Bronchial epithelial cell (primary cell): ENCODE data around the gene ANKIB1. TPM values are rescaled to one million over a fixed set of nuclear protein-coding genes. Genes with fewer than 3 reads are reported as not detected.

Experiments used
- DNase-seq: peaks from one replicate; pipeline ENCODE4 v3.0.0-alpha.2; 2010; ENCODE audit warnings: low read depth
- FAIRE-seq: peaks from 2 replicates; lab custom pipeline; 2011; peaks lifted over from hg19 to GRCh38; lab: Jason Lieb, UNC
- H3K27me3 ChIP-seq: 2 replicates; pipeline ENCODE4 v1.5.1; 2011; ENCODE audit warnings: low read length; ENCODE audit not compliant: control insufficient read depth, insufficient read depth
- H3K36me3 ChIP-seq: 2 replicates; pipeline ENCODE4 v1.5.1; 2011; ENCODE audit warnings: low read length; ENCODE audit not compliant: control insufficient read depth, insufficient read depth
- H3K4me3 ChIP-seq: 2 replicates; pipeline ENCODE4 v1.5.1; 2011; ENCODE audit warnings: mild to moderate bottlenecking, low read depth, low read length, control low read depth
- total RNA-seq: library from RNA; depleted of rRNA; stranded (reverse); fragments of >200 nt; gene quantifications from 2 replicates; pipeline ENCODE4 v1.2.1, GENCODE V29; 2014
- TF ChIP-seq, protein P1 (sequence below): IDR thresholded peaks from 2 replicates; pipeline ENCODE4 v1.5.1; 2011; ENCODE audit warnings: mild to moderate bottlenecking, moderate library complexity, low read length, control low read depth, inconsistent platforms; ENCODE audit not compliant: insufficient read depth, severe bottlenecking

Gene ANKIB1
- total RNA-seq, 1 donor from 2014 or later, result 42.1 TPM

DNA sequence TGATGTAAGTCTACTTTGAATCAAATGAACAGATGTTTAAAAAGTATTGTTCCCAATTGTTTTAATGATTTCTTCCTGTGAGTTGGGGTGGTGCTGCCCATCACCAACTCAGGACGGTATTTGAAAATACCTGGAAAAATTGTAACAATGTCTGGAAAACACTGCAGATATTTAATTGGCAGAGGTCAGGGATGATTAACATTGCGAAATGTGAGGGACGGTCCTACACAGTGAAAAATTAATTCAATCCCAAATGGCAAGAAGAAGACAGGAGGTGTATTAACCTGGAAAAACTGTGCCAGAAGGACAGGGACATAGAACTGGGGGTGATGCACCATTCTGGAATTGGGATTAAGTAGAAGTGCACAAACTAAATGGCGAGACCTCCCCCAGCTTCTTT is 29.6 kb downstream of the ANKIB1 start:
- H3K36me3 ChIP-seq, result peaks cover 1% of the 10 kb centered on the region

DNA sequence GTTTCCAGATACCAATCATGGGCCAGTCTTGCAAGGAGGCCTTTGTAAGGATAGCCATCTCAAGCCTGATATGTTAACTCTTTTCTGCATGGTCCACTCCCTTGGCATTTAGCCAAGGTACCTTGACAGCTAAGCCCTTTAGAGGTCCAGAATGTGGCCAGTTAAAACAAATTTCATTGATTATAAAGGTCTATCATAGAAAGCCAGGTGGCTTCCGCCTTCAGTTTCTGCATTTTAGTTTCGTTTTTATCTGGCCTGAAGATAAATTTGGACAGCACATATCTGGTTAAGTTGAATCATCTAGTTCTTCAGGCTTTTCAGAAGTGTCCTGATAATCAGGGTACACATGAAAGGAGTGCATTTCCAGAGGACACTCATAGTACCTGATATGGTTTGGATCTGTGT is 30.7 kb downstream of the ANKIB1 start:
- H3K4me3 ChIP-seq, result no peak overlapping the region
- TF ChIP-seq, protein P1, sequence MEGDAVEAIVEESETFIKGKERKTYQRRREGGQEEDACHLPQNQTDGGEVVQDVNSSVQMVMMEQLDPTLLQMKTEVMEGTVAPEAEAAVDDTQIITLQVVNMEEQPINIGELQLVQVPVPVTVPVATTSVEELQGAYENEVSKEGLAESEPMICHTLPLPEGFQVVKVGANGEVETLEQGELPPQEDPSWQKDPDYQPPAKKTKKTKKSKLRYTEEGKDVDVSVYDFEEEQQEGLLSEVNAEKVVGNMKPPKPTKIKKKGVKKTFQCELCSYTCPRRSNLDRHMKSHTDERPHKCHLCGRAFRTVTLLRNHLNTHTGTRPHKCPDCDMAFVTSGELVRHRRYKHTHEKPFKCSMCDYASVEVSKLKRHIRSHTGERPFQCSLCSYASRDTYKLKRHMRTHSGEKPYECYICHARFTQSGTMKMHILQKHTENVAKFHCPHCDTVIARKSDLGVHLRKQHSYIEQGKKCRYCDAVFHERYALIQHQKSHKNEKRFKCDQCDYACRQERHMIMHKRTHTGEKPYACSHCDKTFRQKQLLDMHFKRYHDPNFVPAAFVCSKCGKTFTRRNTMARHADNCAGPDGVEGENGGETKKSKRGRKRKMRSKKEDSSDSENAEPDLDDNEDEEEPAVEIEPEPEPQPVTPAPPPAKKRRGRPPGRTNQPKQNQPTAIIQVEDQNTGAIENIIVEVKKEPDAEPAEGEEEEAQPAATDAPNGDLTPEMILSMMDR, result no peak
- H3K27me3 ChIP-seq, result no peaks in the 10 kb centered on the region
- FAIRE-seq, result no peak
- H3K36me3 ChIP-seq, result peaks cover 1% of the 10 kb centered on the region
- DNase-seq, result no peak

More for the DNA sequence above, 29.6 kb downstream of the ANKIB1 start:
- no peaks in the 10 kb centered on the region for H3K27me3 ChIP-seq
- TF ChIP-seq, protein P1, result no peak
- DNase-seq (no peak), FAIRE-seq (no peak)
- H3K4me3 ChIP-seq, result no peak overlapping the region

GRCh38 chr7:92279396-92280031 is 33.7 kb downstream of the ANKIB1 start:
- peaks cover under 1% of the 10 kb centered on the region for H3K36me3 ChIP-seq
- TF ChIP-seq, protein P1, result no peak
- no peak for FAIRE-seq

GRCh38 chr7:92281031-92281430 is 35.3 kb downstream of the ANKIB1 start:
- Histone ChIP-seq H3K27me3 (no peaks in the 10 kb centered on the region), H3K36me3 (no peaks in the 10 kb centered on the region), H3K4me3 (no peak overlapping the region)
- TF ChIP-seq, protein P1, result no peak
- DNase-seq (no peak), FAIRE-seq (no peak)

More at GRCh38 chr7:92279396-92280031, 33.7 kb downstream of the ANKIB1 start:
- DNase-seq, result no peak
- Histone ChIP-seq H3K27me3 (no peaks in the 10 kb centered on the region), H3K4me3 (no peak overlapping the region)

DNA sequence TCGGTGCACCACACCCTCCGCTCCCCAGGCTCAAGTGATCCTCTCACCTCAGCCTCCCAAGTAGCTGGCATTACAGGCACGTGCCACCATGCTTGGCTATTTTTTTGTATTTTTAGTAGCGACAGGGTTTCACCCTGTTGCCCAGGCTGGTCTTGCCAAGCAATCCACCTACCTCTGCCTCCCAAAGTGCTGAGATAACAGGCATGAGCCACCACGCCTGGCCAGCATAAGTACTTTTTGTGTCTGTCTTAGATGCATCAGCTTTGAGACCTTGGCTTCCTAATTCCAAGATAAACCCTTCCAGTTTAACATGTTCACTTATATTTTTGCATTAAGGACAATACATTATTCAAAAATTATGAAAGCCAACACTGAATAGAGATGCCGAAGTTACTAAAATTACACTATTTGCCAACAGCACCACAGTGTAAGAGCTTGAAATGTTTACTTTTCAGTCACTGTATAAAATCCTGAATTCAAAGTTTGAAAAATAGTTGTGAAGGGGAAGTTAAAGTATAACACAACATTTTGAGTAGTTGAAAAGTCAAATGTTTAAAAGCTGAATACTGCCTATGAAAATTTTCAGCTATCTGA is 36.5 kb downstream of the ANKIB1 start:
- DNase-seq (no peak), FAIRE-seq (no peak)
- Histone ChIP-seq H3K27me3 (no peaks in the 10 kb centered on the region), H3K36me3 (no peaks in the 10 kb centered on the region), H3K4me3 (no peak overlapping the region)
- TF ChIP-seq, protein P1, result no peak
